Lower lobe of right lung (tissue), 2 donors: ENCODE data around the gene MROH2A. TPM values are rescaled to one million over a fixed set of nuclear protein-coding genes. Genes with fewer than 3 reads are reported as not detected.
A peak's percentile ranks its signal among the peaks of the same experiment; 100 is the strongest.

Experiments used
- ATAC-seq, 2 donors: fragments of 200-7000 bp; cut with Tn5 transposase; one replicate each; pipeline ENCODE4 v1.9.1; 2020 to 2022; ENCODE audit warnings: mild to moderate bottlenecking in 2 of 2, moderate library complexity in 2 of 2
- DNase-seq: peaks from one replicate; pipeline ENCODE4 v3.0.0-alpha.2; 2020
- H3K27ac ChIP-seq: fragments of 200-600 bp; one replicate; pipeline ENCODE4 v1.8.0; 2022
- H3K27me3 ChIP-seq: fragments of 200-600 bp; one replicate; pipeline ENCODE4 v1.8.0; 2022; ENCODE audit warnings: low read depth
- H3K36me3 ChIP-seq: fragments of 200-600 bp; one replicate; pipeline ENCODE4 v1.8.0; 2022; ENCODE audit warnings: mild to moderate bottlenecking
- H3K4me1 ChIP-seq: fragments of 200-600 bp; one replicate; pipeline ENCODE4 v1.8.0; 2022
- H3K4me3 ChIP-seq: fragments of 200-600 bp; one replicate; pipeline ENCODE4 v1.8.0; 2022; ENCODE audit warnings: mild to moderate bottlenecking
- H3K9me3 ChIP-seq: fragments of 200-600 bp; one replicate; pipeline ENCODE4 v1.8.0; 2022
- CTCF ChIP-seq: fragments of 200-600 bp; IDR thresholded peaks from one replicate; pipeline ENCODE4 v1.8.0; 2022; ENCODE audit warnings: antibody characterized with exemption, mild to moderate bottlenecking
- intact Hi-C: fragments of 100-400 bp; cut with DNase I; formaldehyde crosslinking; loops from one replicate; pipeline ENCODE4 v1.11.0; 2022
- total RNA-seq: library from RNA; stranded (reverse); fragmentation: NEBNext Ultra II Directional; extraction: Animal tissue kit (Norgen Biotek cat#: 25700); gene quantifications from one replicate; pipeline ENCODE4 v1.2.1, GENCODE V29; 2021
- donor health status: DM: no; HTN: yes; CAD: no; lungs with severe emphysema.

MROH2A gene
- total RNA-seq, 1 donor from 2014 or later: not detected

GRCh38 chr2:233822781-233823730 lies 44.9 kb downstream of the MROH2A start:
- Histone ChIP-seq H3K4me3 (no peak overlapping the region), H3K36me3 (no peaks in the 10 kb centered on the region), H3K4me1 (no peaks in the 10 kb centered on the region), H3K27me3 (peaks cover 4% of the 10 kb centered on the region), H3K27ac (no peak overlapping the region), H3K9me3 (no peaks in the 10 kb centered on the region)
- ATAC-seq (peak in 1 of 2 donors; percentile 18), DNase-seq (peak; percentile 43)
- TF ChIP-seq CTCF: no peak
- intact Hi-C loops: no loop called here

DNA sequence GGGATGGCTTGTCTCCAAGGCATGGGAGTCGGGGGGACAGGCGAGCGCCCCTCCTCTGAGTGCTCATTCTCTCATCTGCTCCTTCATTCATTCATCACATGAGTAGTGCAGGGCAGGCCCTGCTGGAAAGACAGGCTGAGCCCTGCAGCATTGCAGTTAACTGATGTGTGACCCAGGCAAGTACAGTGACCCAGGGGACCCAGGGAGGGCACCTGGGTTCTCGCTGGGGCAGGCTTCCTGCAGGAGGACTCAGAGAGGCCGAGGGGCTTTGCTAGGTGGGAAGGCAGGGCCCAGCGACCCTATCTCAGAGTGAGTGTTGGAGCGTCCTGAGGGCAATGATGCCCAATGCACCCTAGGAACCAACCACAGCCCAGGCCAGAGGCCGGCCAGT lies 45.6 kb downstream of the MROH2A start:
- no peaks in the 10 kb centered on the region for H3K4me1 ChIP-seq
- TF ChIP-seq CTCF: no peak
- H3K36me3 ChIP-seq: no peaks in the 10 kb centered on the region
- ATAC-seq: no peak
- peak; percentile 32 for DNase-seq
- no peaks in the 10 kb centered on the region for H3K9me3 ChIP-seq
- H3K27me3 ChIP-seq: peaks cover 4% of the 10 kb centered on the region
- no peak overlapping the region for H3K27ac ChIP-seq
- no peak overlapping the region for H3K4me3 ChIP-seq
- intact Hi-C loops: no loop called here

- no peaks in the 10 kb centered on the region for H3K9me3 ChIP-seq
- no peak for TF ChIP-seq CTCF
- H3K36me3 ChIP-seq: no peaks in the 10 kb centered on the region
- no peak overlapping the region for H3K27ac ChIP-seq
- no peak overlapping the region for H3K4me3 ChIP-seq
- no peak for ATAC-seq
- intact Hi-C loops: no loop called here
- no peak for DNase-seq
- H3K4me1 ChIP-seq: no peaks in the 10 kb centered on the region
- H3K27me3 ChIP-seq: peaks cover 4% of the 10 kb centered on the region
Measured at GRCh38 chr2:233824373-233824772, 46.2 kb downstream of the MROH2A start.

DNA sequence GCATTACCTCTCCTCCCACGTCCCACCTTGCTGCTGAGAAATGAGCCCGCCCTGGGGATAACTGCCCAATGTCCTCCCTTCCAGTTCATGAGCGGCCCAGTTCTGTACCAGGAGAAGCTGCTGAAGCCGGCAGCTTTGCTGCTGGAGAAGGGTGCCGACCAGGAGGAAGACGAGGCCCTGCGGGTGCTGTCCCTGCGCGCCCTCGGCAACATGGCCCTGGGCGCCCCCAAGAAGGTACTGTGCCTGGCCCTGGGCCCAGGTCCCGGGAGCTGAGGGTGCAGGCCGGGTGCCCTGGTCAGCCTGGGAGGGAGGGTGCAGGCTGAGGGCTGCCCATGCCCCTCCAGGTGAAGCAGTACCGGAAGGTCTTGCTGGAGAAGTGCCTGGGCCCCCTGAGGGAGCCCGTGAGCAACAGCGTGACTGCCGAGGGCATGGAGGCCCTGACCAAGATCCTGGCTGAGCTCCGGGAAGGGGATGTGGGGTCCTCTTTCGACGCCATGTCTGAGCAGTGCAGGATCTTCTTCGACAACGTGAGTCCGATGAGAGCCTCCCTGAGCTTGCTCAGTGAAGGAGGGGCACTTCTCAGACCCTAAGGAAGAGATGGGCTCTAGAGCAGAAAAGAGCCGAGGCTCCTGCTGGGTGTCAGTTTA lies 50.5 kb downstream of the MROH2A start:
- H3K9me3 ChIP-seq: no peaks in the 10 kb centered on the region
- intact Hi-C loops: no loop called here
- no peak for TF ChIP-seq CTCF
- H3K27ac ChIP-seq: no peak overlapping the region
- DNase-seq (no peak), ATAC-seq (peak in 1 of 2 donors; percentile 27)
- no peaks in the 10 kb centered on the region for H3K4me1 ChIP-seq
- H3K36me3 ChIP-seq: no peaks in the 10 kb centered on the region
- H3K4me3 ChIP-seq: no peak overlapping the region
- no peaks in the 10 kb centered on the region for H3K27me3 ChIP-seq

- Histone ChIP-seq H3K4me3 (no peak overlapping the region), H3K27ac (no peak overlapping the region), H3K36me3 (no peaks in the 10 kb centered on the region), H3K9me3 (no peaks in the 10 kb centered on the region), H3K4me1 (no peaks in the 10 kb centered on the region), H3K27me3 (no peaks in the 10 kb centered on the region)
- ATAC-seq (no peak), DNase-seq (no peak)
- intact Hi-C loops: no loop called here
- TF ChIP-seq CTCF: no peak
Measured at GRCh38 chr2:233829193-233830110, 51.3 kb downstream of the MROH2A start.
